Kidney capillary endothelial cell (primary cell): ENCODE measurements around the gene KCNAB3.

Source experiments
- DNase-seq: peaks from one replicate; pipeline ENCODE4 v3.0.0-alpha.2; 2018; ENCODE audit warnings: low spot score

Gene KCNAB3

GRCh38 chr17:7897090-7897489 is 32.6 kb downstream of the KCNAB3 start:
- DNase-seq: no peak

GRCh38 chr17:7894866-7895265 is 34.8 kb downstream of the KCNAB3 start:
- DNase-seq: no peak

- no peak for DNase-seq
Observed at GRCh38 chr17:7894226-7894625, 35.4 kb downstream of the KCNAB3 start.

GRCh38 chr17:7893187-7893880 is 36.3 kb downstream of the KCNAB3 start:
- DNase-seq: no peak

- peak; percentile 95 for DNase-seq
Observed at GRCh38 chr17:7889166-7889955, 40.3 kb downstream of the KCNAB3 start.

GRCh38 chr17:7888184-7888920 is 41.3 kb downstream of the KCNAB3 start, which contains the start of gene CHD3:
Gene CHD3 (plus strand): TSS chr17:7888789. CDS start chr17:7889001, 212 bp downstream.
- peak; percentile 66 for DNase-seq

GRCh38 chr17:7887482-7888183 is 42.0 kb downstream of the KCNAB3 start:
- DNase-seq: peak; percentile 92

GRCh38 chr17:7887038-7887481 is 42.6 kb downstream of the KCNAB3 start:
- DNase-seq: peak; percentile 87

- DNase-seq: peak; percentile 47
Observed at GRCh38 chr17:7886227-7887037, 43.2 kb downstream of the KCNAB3 start.

- DNase-seq: peak; percentile 30
Observed at GRCh38 chr17:7885367-7886226, 44.1 kb downstream of the KCNAB3 start.

- DNase-seq: no peak
Observed at GRCh38 chr17:7884581-7885366, 44.9 kb downstream of the KCNAB3 start.

GRCh38 chr17:7883781-7884386 is 45.8 kb downstream of the KCNAB3 start:
- DNase-seq: peak; percentile 25

- DNase-seq: no peak
Observed at GRCh38 chr17:7882629-7883028, 47.0 kb downstream of the KCNAB3 start.

- DNase-seq: no peak
Observed at GRCh38 chr17:7882068-7882467, 47.6 kb downstream of the KCNAB3 start.

GRCh38 chr17:7881276-7882054 is 48.2 kb downstream of the KCNAB3 start:
- no peak for DNase-seq

GRCh38 chr17:7880076-7880868 is 49.4 kb downstream of the KCNAB3 start:
- no peak for DNase-seq

- no peak for DNase-seq
Observed at GRCh38 chr17:7878234-7878633, 51.4 kb downstream of the KCNAB3 start.
